Activated T-helper 17 cell treated with anti-CD3 and anti-CD28 coated beads, Interleukin-2, amount 50 U/mL, for 72 hours (primary cell): ENCODE results near the gene PLOD3. TPM values are rescaled to one million over a fixed set of nuclear protein-coding genes. Genes with fewer than 3 reads are reported as not detected.

Source experiments
- ATAC-seq: fragments of 150-1000 bp; cut with Tn5 transposase; replicated peaks from 2 replicates; pipeline ENCODE4 v1.10.0; 2021; ENCODE audit warnings: mild to moderate bottlenecking, moderate library complexity
- H3K27ac Mint-ChIP-seq: one replicate; pipeline ENCODE4 v1.8.0; 2022; ENCODE audit warnings: mixed read lengths
- H3K27me3 Mint-ChIP-seq: one replicate; pipeline ENCODE4 v1.8.0; 2022; ENCODE audit warnings: mixed read lengths
- H3K36me3 Mint-ChIP-seq: one replicate; pipeline ENCODE4 v1.8.0; 2022; ENCODE audit warnings: low read depth, mild to moderate bottlenecking, mixed read lengths
- H3K4me1 Mint-ChIP-seq: one replicate; pipeline ENCODE4 v1.8.0; 2022; ENCODE audit warnings: mixed read lengths
- H3K4me3 Mint-ChIP-seq: one replicate; pipeline ENCODE4 v1.8.0; 2022; ENCODE audit warnings: mild to moderate bottlenecking, mixed read lengths
- H3K9me3 Mint-ChIP-seq: one replicate; pipeline ENCODE4 v1.8.0; 2022; ENCODE audit warnings: mixed read lengths
- total RNA-seq, 2 donors: library from RNA; stranded (reverse); gene quantifications; one replicate each; pipeline ENCODE4 v1.2.3, GENCODE V29; 2022

The PLOD3 gene
- total RNA-seq, 2 donors from 2014 or later, result 55.6 to 69.6 TPM

DNA sequence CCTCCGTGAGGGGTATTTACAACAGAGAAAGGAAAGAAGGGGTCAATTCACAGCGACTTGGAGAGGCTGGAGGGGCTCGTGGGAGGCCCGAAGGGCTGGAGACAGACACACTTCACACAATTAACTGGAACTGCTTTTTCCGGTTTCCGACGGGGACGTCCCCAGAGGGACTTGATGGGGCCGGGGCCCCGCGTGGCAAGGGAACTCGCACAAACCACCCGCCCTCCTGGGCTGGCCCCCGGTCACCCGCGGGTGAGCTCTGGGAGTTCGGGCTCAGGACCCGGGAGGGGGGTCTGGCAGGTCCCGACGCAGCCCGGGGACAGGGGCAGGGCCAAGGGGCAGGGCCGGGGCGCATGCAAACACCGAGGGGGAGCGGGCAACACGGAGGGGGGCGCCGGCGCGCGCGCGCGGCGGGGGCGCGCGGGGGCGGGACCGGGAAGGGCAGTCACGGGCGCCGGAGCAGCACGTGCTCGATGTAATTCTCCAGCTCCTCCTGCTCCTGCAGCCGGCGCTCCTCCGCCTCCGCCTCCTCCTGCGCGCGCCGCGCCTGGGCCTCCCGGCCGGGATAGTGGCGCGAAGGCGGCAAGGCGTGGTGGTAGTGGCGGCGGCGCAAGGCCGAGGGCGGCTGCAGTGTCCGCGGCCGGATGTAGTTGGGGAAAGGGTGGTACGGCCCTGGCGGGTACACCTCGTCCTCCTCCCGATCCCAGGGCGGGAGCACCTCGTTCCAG lies 54.7 kb downstream of the PLOD3 start:
- Mint-ChIP-seq H3K27me3 (peaks cover 23% of the 10 kb centered on the region), H3K27ac (no peak overlapping the region), H3K36me3 (peaks cover 57% of the 10 kb centered on the region), H3K4me3 (peak overlapping the region; percentile 65), H3K4me1 (peaks cover 18% of the 10 kb centered on the region), H3K9me3 (no peaks in the 10 kb centered on the region)
- peak; percentile 4 for ATAC-seq

DNA sequence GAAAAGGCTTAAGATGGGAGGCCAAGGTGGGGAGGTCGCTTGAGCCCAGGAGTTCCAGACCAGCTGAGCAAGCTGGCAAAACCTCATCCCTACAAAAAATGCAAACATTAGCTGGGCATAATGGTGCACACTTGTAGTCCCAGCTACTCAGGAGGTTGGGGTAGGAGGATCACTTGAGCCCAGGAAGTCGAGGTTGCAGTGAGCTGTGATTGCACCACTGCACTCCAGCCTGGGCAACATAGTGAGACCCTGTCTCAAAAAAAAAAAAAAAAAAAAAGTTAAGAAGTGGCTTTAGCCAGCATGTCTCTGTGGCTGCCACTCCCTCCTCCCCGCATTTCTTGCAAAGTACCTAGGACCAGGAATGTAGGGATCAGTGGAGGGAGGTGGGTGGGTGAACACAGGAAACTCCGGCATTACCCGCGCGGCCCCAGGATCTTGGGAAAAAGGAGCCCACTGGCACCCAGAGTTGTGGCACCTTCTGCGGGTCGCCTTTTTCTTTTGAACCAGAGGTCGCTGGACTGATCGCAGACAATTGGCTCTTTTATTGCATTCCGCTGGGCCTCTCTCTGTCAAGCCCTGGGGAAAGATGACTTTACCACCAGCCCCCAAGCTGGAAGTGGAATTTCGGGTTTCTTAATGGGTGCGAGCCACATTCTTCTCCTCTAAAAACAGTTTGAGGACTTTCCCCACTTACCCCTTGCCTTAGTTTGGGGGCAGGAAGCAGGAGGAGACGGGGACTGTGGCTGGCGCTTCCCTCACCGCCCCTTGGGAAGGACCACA lies 55.5 kb downstream of the PLOD3 start:
- peaks cover 15% of the 10 kb centered on the region for H3K27me3 Mint-ChIP-seq
- peaks cover 66% of the 10 kb centered on the region for H3K36me3 Mint-ChIP-seq
- peak overlapping the region; percentile 65 for H3K4me3 Mint-ChIP-seq
- no peak overlapping the region for H3K27ac Mint-ChIP-seq
- no peaks in the 10 kb centered on the region for H3K9me3 Mint-ChIP-seq
- H3K4me1 Mint-ChIP-seq, result peaks cover 11% of the 10 kb centered on the region
- ATAC-seq, result no peak

- Mint-ChIP-seq H3K4me3 (no peak overlapping the region), H3K27me3 (peaks cover 10% of the 10 kb centered on the region), H3K4me1 (peaks cover 6% of the 10 kb centered on the region), H3K9me3 (no peaks in the 10 kb centered on the region), H3K27ac (no peak overlapping the region), H3K36me3 (peaks cover 73% of the 10 kb centered on the region)
- no peak for ATAC-seq
These were observed 56.5 kb downstream of the PLOD3 start for GRCh38 chr7:101160910-101161309.

GRCh38 chr7:101159696-101160674 lies 57.4 kb downstream of the PLOD3 start:
- H3K27me3 Mint-ChIP-seq, result peaks cover 5% of the 10 kb centered on the region
- no peak for ATAC-seq
- peaks cover 64% of the 10 kb centered on the region for H3K36me3 Mint-ChIP-seq
- no peak overlapping the region for H3K27ac Mint-ChIP-seq
- H3K4me1 Mint-ChIP-seq, result peaks cover 7% of the 10 kb centered on the region
- H3K9me3 Mint-ChIP-seq, result no peaks in the 10 kb centered on the region
- no peak overlapping the region for H3K4me3 Mint-ChIP-seq

DNA sequence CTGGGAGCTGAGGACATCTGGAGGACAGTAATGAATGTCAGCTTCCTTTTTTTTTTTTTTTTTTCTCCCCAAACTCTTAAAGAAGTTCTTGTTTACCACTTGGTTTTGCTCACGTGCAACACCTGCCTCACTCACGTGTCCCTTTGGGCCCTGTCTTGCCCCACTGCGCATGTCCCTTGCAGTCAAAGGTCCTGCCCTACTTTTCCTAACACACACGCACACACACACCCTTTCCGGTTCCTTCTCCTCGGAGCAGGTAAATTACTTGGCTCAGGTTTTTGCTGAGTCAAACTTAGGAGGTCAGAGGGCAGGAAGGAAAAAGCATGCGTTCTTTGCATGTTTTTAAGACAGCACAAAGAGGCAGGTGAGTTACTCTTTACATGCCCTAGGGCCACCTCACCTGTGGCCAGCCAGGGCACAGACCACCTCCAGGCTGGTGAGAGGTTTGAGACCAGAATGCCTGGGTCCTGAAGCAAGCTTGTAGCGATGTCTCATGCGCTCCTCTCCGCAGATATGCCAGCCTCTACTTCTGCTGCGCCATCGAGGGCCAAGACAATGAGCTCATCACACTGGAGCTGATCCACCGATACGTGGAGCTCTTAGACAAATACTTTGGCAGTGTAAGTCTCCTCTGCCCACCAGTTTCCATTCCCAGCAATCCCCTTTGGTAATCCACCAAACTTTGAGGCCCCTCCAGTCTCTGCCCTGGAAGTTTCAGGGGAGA lies 60.4 kb downstream of the PLOD3 start:
- no peak overlapping the region for H3K4me3 Mint-ChIP-seq
- no peak for ATAC-seq
- peaks cover 5% of the 10 kb centered on the region for H3K27me3 Mint-ChIP-seq
- H3K9me3 Mint-ChIP-seq, result no peaks in the 10 kb centered on the region
- peaks cover 12% of the 10 kb centered on the region for H3K4me1 Mint-ChIP-seq
- H3K36me3 Mint-ChIP-seq, result peaks cover 56% of the 10 kb centered on the region
- H3K27ac Mint-ChIP-seq, result no peak overlapping the region

DNA sequence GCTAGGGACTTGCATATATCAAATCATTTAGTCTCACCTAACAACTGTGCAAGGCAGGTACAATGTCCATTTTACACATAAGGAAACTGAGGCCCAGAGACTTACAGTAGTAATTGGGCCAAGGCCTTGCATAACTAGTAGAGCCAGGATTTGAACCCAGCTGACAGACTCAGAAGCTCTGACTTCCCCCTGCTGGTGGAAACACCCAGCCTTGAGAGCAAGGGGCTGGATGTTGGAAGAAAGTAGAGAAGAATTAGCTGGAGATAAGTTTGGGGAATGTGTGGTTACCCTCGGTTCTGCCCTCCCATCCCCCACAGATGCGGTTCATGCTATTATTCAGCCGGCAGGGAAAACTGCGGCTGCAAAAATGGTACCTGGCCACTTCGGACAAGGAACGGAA lies 61.1 kb downstream of the PLOD3 start:
- Mint-ChIP-seq H3K27ac (no peak overlapping the region), H3K4me3 (no peak overlapping the region), H3K4me1 (peaks cover 12% of the 10 kb centered on the region), H3K27me3 (peaks cover 2% of the 10 kb centered on the region), H3K36me3 (peaks cover 51% of the 10 kb centered on the region), H3K9me3 (no peaks in the 10 kb centered on the region)
- ATAC-seq, result no peak

Other genes starting within 250 kb of the PLOD3 start
- gene MUC12, start 248.0 kb downstream of the PLOD3 start, total RNA-seq, result under 1 TPM; 0.79 to 0.93 TPM
- not detected for gene MUC17, start 197.5 kb downstream of the PLOD3 start, total RNA-seq
- 10 to 100 TPM; 45.4 to 55.5 TPM for gene TRIM56, start 132.1 kb downstream of the PLOD3 start, total RNA-seq
- 1 to 10 TPM in 1 of 2 donors, under 1 TPM in 1; 0.30 to 4.5 TPM for gene SERPINE1, start 90.5 kb downstream of the PLOD3 start, total RNA-seq
- 10 to 100 TPM; 27.4 to 59.8 TPM for gene AP1S1, start 63.1 kb downstream of the PLOD3 start, total RNA-seq
- gene VGF, start 52.0 kb downstream of the PLOD3 start, total RNA-seq, result under 1 TPM; 0.13 to 0.48 TPM
- not detected for gene NAT16, start 37.3 kb downstream of the PLOD3 start, total RNA-seq
- gene MOGAT3, start 16.5 kb downstream of the PLOD3 start, total RNA-seq, result not detected
- gene ZNHIT1, start 584 bp upstream of the PLOD3 start, total RNA-seq, result 10 to 100 TPM; 49.3 to 56.8 TPM
- 10 to 100 TPM; 20.0 to 23.1 TPM for gene CLDN15, start 20.2 kb upstream of the PLOD3 start, total RNA-seq
- 10 to 100 TPM; 69.0 to 82.6 TPM for gene FIS1, start 27.5 kb upstream of the PLOD3 start, total RNA-seq
- gene IFT22, start 104.2 kb upstream of the PLOD3 start, total RNA-seq, result 1 to 10 TPM; 3.4 to 8.2 TPM
- gene COL26A1, start 145.3 kb upstream of the PLOD3 start, total RNA-seq, result not detected